ENCODE data around the gene ACP4. TPM values are rescaled to one million over a fixed set of nuclear protein-coding genes. Genes with fewer than 3 reads are reported as not detected.

Gene ACP4
- total and polyA plus RNA-seq, 2 of the 13 experiments (the other 11 are each of a cell fraction or from before 2014, with no cell fraction given) = 0.08 TPM; not detected in 1

- TF ChIP-seq CHD4 (IDR thresholded peaks at IDR 0.05; ENCODE audit: borderline replicate concordance, low read length) = no peak
- no peak for TF ChIP-seq ZNF780A (CRISPR knock-in tag; IDR thresholded peaks at IDR 0.05)
Observed at GRCh38 chr19:50826492-50827240, 36.5 kb downstream of the ACP4 start (continued).

- H3K4me2 ChIP-seq (ENCODE audit: low read depth, low read length) = no peak overlapping the region
- peaks cover 1 to 29% of the 10 kb centered on the region in 2 experiments; a peak in 3 of 5 replicates for H3K27me3 ChIP-seq (ENCODE audit: control insufficient read depth in 1 of 2, insufficient read depth in 2 of 2, low read length in 2 of 2)
- no TSS peak for BruUV-seq (replicated peaks)
- ATAC-seq (no peak), DNase-seq (ENCODE audit: low spot score) (no peak), FAIRE-seq (no peak)
- no peak for TF ChIP-seq SP5 (CRISPR knock-in tag; IDR thresholded peaks at IDR 0.05; ENCODE audit: borderline replicate concordance, low read depth)
- TF ChIP-seq ZNF160 (CRISPR knock-in tag; IDR thresholded peaks at IDR 0.05) = no peak
- no peak for TF ChIP-seq ZNF138 (CRISPR knock-in tag; IDR thresholded peaks at IDR 0.05; ENCODE audit: low read depth)
- no peak for TF ChIP-seq ZNF251 (CRISPR knock-in tag; IDR thresholded peaks at IDR 0.05)
- no peak for TF ChIP-seq GPN1 (CRISPR knock-in tag; IDR thresholded peaks at IDR 0.05; ENCODE audit: borderline replicate concordance)
- TF ChIP-seq ISX (CRISPR knock-in tag; conservative IDR thresholded peaks at IDR 0.05) = no peak
- no peak for TF ChIP-seq ZNF660 (CRISPR knock-in tag; IDR thresholded peaks at IDR 0.05; ENCODE audit: borderline replicate concordance, low read depth)
- TF ChIP-seq JUND (CRISPR knock-in tag; IDR thresholded peaks at IDR 0.05) = no peak
- TF ChIP-seq MYNN (CRISPR knock-in tag; IDR thresholded peaks at IDR 0.05; ENCODE audit: low read depth) = no peak
- no peak for TF ChIP-seq XBP1 (CRISPR knock-in tag; IDR thresholded peaks at IDR 0.05)
- TF ChIP-seq ZFYVE20 (CRISPR knock-in tag; IDR thresholded peaks at IDR 0.05; ENCODE audit: borderline replicate concordance, low read depth) = no peak
- no peak for TF ChIP-seq RARA (CRISPR knock-in tag; IDR thresholded peaks at IDR 0.05)
- no peak for TF ChIP-seq ZNF800 (CRISPR knock-in tag; IDR thresholded peaks at IDR 0.05)
- TF ChIP-seq MLLT10 (CRISPR knock-in tag; IDR thresholded peaks at IDR 0.05) = no peak
- TF ChIP-seq TAF1 (CRISPR knock-in tag; IDR thresholded peaks at IDR 0.05) = no peak
- no peak for TF ChIP-seq ZNF33A (CRISPR knock-in tag; IDR thresholded peaks at IDR 0.05; ENCODE audit: borderline replicate concordance)
- WGBS (ENCODE audit: low lambda C conversion rate) = 8% methylated on average over 13 of the region's 14 CpGs
- H3K9ac ChIP-seq (ENCODE audit: insufficient read depth, low read depth, low read length) = no peak overlapping the region
- intact Hi-C loops (cut with micrococcal nuclease; ENCODE audit: unreplicated experiment) (no loop called here), in situ Hi-C loops (cut with HindIII; ENCODE audit: extremely low pct_ligation_motif_present, low pct_unique_long_range_greater_than_20kb) (no loop called here)
- H3K4me1 ChIP-seq (ENCODE audit: insufficient read depth, low read length) = no peaks in the 10 kb centered on the region
- no peaks in the 10 kb centered on the region for H3K9me3 ChIP-seq (ENCODE audit: low read length)
- CTCF ChIA-PET (ENCODE audit: low intra/inter-chr PET ratio, low total read pairs) = no interaction called here
- H4K20me1 ChIP-seq (ENCODE audit: insufficient read depth, low read length) = no peaks in the 10 kb centered on the region
- H3K36me3 ChIP-seq (replicated peaks in 1 of 2; ENCODE audit: control insufficient read depth in 1 of 2, insufficient read depth in 2 of 2, low read length in 2 of 2) = no peaks in the 10 kb centered on the region
- no peak overlapping the region for H3K27ac ChIP-seq (ENCODE audit: extremely low read length, insufficient read depth, low read length)
- H2AFZ ChIP-seq (ENCODE audit: low read length) = no peak overlapping the region
- POLR2A ChIA-PET = no interaction called here
- H3K79me2 ChIP-seq (ENCODE audit: insufficient read depth, low read length) = no peaks in the 10 kb centered on the region
- no peak overlapping the region for H3K4me3 ChIP-seq (replicated peaks in 1 of 3; ENCODE audit: insufficient read depth in 1 of 3, low read depth in 2 of 3, low read length in 3 of 3)
Observed at GRCh38 chr19:50827476-50827875, 37.3 kb downstream of the ACP4 start.

All from HepG2 (cell line).